H1 (cell line): ENCODE measurements around the gene AKIRIN1. TPM values are rescaled to one million over a fixed set of nuclear protein-coding genes. Genes with fewer than 3 reads are reported as not detected.

Experiments used
- EP300 ChIP-seq, 2 experiments: IDR thresholded peaks; 1 replicate in 1 of 2; 2 replicates in 1 of 2; pipeline ENCODE4 v1.6.1; 2011 to 2012; ENCODE audit warnings: low read depth in 2 of 2, low read length in 2 of 2, mild to moderate bottlenecking in 2 of 2, borderline replicate concordance in 1 of 2, inconsistent platforms in 1 of 2, moderate library complexity in 1 of 2
- TCF12 ChIP-seq: IDR thresholded peaks from 2 replicates; pipeline ENCODE4 v1.6.1; 2011; ENCODE audit warnings: low read depth, mild to moderate bottlenecking, low read length
- polyA plus RNA-seq, 7 experiments: library from polyadenylated mRNA; depleted of rRNA in 3 of 7; stranded (reverse) in 5 of 7; unstranded in 2 of 7; fragments of >200 nt in 5 of 7; fragments of 200-250 nt in 2 of 7; gene quantifications; 1 replicate in 5 of 7; 2 replicates in 1 of 7; 4 replicates in 1 of 7; pipeline versions ENCODE4 v1.2.1 to v1.2.3, GENCODE V29; 2011 to 2013; ENCODE audit warnings: missing spikeins in 2 of 7, mixed read lengths in 2 of 7
- total RNA-seq: library from RNA; stranded (reverse); fragmentation: NEBNext Ultra II Directional; extraction: Animal tissue kit (Norgen Biotek cat#: 25700); gene quantifications from 2 replicates; pipeline ENCODE4 v1.2.1, GENCODE V29; 2021
- TF ChIP-seq, protein P1 (sequence below): IDR thresholded peaks from 2 replicates; pipeline ENCODE4 v1.6.1; 2012; ENCODE audit warnings: inconsistent platforms

The AKIRIN1 gene
- total and polyA plus RNA-seq, 2 of the 8 experiments (the other 6 are each of a cell fraction or from before 2014, with no cell fraction given) = 148 to 236 TPM

DNA sequence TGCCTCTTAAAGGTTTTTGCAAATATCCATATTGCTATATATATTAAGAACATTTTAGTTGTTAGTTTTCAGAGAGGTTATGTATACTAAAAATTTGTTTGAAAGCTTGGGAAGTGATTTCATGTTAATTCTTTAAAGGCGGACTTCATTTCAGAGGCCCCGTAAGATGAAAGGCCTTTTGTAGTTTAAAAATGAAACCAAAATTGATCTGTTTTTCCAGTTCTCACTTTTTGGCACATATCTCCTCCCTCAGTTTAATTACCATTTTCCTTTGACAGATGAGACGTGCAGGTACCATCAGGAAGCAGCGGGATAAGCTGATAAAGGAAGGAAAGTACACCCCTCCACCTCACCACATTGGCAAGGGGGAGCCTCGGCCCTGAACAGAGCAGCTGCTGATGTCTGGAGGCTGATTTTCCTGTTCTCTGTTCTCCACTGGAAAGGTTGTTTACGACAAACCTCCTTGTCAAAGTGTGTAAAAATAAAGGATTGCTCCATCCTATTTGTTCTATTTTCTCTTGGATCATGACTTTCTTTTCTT is 43.1 kb downstream of the AKIRIN1 start (continued):
- no peak for TF ChIP-seq EP300 (IDR thresholded peaks at IDR 0.05; ENCODE audit: borderline replicate concordance in 1 of 2, low read depth in 2 of 2, low read length in 2 of 2)
- TF ChIP-seq, protein P1, sequence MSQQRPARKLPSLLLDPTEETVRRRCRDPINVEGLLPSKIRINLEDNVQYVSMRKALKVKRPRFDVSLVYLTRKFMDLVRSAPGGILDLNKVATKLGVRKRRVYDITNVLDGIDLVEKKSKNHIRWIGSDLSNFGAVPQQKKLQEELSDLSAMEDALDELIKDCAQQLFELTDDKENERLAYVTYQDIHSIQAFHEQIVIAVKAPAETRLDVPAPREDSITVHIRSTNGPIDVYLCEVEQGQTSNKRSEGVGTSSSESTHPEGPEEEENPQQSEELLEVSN = no peak
- no peak for TF ChIP-seq TCF12
